CD4-positive, alpha-beta T cell treated with Interleukin-10 for 1 hour (primary cell): ENCODE results near the gene ADD3.
A peak's percentile ranks its signal among the peaks of the same experiment; 100 is the strongest.

Experiments
- DNase-seq: peaks from one replicate; pipeline ENCODE4 v3.0.0-alpha.2; 2020

ADD3 gene

GRCh38 chr10:110007161-110007700 is 553 bp upstream of the ADD3 start:
- no peak for DNase-seq

- DNase-seq = peak; percentile 59
Observed at GRCh38 chr10:110008518-110009339, 945 bp downstream of the ADD3 start.

GRCh38 chr10:110009736-110010475 is 2.1 kb downstream of the ADD3 start:
- DNase-seq = peak; percentile 82

- peak; percentile 21 for DNase-seq
Observed at GRCh38 chr10:110010486-110011378, 2.9 kb downstream of the ADD3 start.

- DNase-seq = no peak
Observed at GRCh38 chr10:110011681-110012080, 3.9 kb downstream of the ADD3 start.

DNA sequence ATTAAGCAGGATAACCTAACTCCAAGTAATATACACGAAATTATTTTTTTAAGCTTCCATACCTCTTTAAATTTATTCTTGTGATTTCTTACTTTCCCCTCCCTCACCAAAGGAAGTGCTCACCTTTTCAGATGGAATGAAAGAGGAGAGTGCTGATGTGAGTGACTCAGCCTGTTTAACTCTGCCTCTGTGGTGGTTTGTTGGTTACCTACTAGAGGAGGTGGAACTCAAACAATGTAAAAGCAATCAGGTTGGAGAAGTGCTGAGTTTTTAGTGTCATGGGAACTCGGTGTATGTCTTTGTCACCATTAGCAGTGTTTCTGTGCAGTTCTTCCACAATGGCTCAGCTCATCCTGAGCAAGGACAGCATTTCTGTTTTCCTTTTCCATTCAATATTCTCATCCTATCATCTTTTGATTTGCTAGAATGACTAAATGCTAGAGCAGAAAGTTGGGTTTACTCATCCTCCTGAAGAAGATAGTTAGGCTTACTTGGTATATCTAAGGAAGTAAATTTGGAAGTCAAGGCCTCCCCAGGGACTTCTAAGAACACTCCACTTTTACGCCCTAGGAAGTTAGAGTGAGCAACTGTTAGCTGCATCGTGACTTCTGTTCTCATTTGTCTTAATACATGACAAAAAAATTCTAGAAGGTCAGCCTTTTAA is 6.0 kb downstream of the ADD3 start:
- peak; percentile 41 for DNase-seq

DNA sequence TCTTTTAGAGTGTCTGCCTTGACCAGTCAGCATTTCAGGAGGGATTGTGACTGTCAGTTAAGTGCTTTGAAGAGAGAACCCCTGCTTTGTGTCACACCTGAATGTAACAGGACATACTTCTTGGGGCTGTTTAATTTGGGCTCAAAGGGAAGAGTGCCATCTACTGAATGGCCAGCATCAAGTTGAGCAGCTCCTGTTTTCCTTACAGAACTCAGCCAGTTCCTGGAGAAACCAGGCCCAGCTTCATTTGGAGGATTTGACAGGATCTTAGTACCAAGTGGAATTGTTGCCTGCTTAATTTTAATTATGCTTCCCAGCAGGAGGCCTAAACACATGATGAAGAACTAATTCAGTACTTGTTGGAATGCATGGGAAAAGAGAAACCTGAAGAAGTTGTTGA is 8.3 kb downstream of the ADD3 start:
- DNase-seq = peak; percentile 25

- no peak for DNase-seq
Observed at GRCh38 chr10:110017052-110017451, 9.3 kb downstream of the ADD3 start.

GRCh38 chr10:110017907-110018306 is 10.1 kb downstream of the ADD3 start:
- no peak for DNase-seq

GRCh38 chr10:110020265-110020664 is 12.5 kb downstream of the ADD3 start:
- no peak for DNase-seq

DNA sequence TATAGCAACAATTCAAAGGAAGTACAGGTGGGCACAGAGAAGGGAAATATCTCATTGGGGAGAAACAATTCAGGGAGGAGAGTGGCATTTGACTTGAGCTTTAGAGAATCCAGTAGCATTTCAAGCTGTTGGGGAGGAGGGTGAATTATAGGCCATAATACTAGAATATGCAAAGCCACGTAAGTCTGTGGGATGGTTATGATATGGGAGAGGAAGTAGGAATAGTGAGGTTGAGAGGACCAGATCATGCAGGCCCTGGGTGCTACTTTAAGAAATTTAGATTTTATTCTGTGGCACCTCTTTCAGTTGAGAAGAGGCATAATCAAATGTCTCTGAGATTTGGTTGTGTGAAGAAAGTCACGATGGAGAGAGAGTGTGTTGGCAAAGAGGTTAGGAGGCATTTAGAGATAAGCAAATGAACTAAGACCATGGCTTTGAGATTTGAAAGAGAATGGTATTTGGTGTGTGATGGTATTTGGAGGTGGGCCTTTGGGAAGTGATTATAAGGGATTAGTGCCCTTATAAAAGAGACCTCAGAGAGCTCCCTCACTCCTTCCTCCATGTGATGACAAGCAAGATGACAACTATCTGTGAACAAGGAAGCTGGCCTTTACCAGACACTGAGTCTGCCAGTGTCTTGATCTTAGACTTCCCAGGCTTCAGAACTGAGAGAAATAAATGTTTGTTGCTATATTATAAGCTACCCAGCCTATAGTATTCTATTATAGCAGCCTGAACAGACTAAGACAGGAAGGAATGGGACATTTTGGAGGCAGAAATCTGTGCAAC is 15.1 kb downstream of the ADD3 start:
- DNase-seq = no peak

DNA sequence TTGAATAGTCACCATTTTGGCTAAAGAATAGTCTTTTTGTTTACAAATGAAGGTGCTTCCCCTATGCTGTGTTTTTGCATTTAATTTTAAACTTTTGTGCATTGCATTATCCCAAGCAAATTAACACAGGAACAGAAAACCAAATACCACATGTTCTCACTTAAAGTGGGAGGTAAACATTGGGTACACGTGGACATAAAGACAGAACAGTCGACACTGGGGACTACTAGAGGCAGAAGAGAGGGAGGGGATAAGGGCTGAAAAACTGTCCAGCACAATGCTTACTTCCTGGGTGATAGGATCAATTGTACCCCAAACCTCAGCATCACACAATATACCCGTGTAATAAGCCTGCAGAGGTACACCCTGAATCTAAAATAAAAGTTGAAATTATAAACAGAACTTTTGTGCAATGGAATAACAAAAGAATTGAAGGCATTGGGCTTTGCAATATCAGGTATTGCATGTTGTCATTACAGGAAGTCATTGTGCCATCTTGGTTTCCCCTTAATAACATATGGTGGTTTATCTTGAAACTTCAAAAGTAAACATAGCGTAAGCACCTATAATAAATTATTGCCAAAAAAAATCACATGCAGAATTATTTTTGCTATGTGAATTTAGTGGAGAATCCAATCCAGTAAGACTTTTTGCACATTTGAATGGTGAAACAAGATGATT is 16.1 kb downstream of the ADD3 start:
- DNase-seq = no peak

GRCh38 chr10:110029450-110029849 is 21.7 kb downstream of the ADD3 start:
- DNase-seq = no peak

DNA sequence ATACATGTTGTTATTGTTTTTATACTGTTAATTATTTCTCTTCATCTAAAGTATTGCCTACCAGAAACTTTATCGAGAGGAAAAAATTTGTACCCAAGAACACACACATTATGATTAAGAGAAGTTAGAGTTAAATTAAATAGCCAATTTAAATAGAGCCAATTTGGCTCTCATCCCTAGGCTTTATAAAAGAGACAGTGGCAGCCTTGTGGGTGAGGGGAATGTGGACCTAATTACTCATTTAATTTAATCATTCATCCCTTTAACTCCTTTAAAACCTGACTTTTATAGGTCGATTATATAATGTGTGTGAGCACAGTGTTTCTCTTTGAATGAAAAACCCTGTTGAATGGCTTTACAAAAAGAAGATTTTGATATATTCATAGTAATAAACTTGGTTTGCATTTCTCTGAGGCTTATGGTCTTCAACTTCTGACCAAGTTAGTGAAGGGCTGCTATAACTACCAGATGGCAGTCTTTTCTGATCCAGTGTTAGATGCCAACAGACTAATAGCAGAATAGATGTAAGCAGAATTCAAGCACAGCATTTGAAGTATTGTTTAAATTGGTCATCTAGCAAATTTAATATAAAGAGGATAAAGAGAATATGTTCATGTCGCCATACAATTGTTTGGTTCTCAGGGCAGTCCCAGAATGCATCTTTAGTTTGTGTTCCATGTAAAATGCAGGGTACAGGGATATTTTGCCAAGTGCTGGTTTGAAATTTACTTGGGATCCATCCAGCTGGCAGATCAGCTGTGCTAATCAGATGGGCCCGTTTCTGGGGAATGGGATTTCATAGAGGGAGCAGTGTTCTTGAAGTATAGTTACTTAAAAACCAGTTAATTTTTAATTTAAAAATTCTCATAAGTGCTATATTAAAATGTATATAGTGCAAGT is 25.3 kb downstream of the ADD3 start:
- no peak for DNase-seq

GRCh38 chr10:110033701-110034235 is 26.0 kb downstream of the ADD3 start:
- DNase-seq = no peak

GRCh38 chr10:110034596-110034995 is 26.8 kb downstream of the ADD3 start:
- DNase-seq = no peak

DNA sequence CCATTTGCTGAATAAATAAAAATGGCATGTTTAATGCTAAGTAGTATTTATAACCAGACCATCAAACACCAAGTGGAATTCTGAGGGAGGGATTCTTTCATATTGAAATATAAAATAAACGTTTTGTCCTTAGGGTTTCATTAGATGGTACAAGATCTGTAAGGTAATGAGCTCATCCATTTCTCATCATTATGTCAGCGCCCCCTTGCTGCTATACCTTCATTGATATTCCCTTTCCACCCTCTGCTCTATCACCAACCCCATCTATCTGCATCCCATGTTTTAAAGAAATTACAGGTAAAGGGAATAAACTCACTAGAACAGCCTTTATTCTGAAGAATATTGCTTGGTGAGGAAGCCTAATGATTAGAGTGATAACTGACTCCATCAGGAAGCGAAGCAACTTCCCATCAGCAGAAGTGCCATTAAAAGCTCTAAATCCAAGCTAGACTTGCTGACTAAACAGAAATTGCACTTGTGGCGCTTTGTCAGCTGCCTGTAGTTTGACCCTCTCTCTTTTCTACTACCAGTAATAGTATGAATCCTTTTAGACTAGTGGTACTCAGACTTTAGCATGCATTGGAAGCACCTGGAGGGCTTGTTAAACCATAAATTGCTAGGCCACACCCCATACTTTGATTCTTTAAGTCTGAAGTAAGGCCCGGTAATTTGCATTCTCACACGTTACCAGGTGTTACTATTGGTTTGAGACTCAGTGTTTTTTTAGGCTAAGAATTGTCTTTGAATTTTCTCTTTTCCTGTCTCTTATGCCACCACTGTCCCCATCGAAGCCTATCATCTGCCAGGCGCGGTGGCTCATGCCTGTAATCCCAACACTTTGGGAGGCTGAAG is 27.5 kb downstream of the ADD3 start:
- DNase-seq = no peak

DNA sequence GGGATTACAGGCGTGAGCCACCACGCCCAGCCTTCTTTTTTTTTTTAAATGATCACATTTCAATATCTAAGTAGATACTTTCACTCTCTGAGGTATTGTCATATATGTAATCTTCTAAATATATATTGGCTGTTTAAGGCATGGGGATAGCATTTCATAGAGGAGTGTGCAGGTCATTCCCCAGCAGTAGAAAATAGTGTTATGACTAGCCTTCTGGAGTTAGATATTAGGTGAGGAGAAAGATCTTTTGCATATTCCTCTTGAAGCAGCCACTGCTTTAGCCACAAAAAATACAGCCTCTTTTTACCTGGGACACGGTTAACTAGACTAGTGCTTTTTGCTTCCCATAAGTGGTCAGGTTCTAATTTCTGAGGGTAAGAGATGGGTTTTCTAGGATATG is 28.9 kb downstream of the ADD3 start:
- DNase-seq = no peak

- no peak for DNase-seq
Observed at GRCh38 chr10:110039254-110039653, 31.5 kb downstream of the ADD3 start.
